Measurements from ENCODE around the gene PRSS56.
A peak's percentile ranks its signal among the peaks of the same experiment; 100 is the strongest.

Gene PRSS56

DNA sequence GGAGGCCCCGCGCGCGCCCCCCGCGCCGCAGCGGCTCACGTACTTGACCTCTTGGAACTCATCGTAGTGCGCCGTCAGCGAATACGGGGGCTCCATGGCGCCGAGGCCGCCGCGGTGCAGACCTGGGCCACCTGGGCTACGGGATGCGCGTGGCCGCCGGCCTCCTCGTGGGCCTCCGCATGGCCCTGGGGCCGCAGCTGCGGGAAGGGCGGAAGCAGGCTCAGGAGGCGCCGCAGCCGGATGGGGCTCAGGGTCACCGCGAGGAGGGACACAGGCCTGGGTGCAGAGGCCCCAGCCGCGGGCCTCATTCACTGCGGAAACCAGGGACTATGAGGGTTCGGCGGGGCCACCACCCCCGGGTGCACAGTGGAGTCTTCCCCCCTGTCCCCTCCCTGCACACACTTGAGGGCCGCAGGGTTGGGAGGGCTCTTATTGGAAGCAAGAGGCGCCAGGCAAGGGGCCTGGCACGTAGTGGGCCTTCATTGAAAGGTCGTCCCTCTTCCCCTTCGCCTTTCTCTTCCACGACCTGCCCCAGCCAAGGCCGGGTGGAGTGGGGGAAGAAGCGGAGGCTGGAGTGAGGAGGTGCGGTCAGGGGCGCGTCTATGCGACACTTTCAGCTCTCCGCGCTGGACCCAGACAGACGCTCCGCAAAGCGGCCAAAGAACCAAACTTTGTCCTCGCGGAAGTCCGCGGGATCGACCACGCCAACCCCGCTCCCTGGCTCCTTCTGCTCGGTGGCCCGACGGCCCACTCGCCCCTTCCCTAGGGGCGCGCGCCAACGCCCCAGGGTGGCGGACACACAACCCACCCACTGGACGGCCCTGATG, 33.4 kb upstream of the PRSS56 start:
- no peak for DNase-seq

DNA sequence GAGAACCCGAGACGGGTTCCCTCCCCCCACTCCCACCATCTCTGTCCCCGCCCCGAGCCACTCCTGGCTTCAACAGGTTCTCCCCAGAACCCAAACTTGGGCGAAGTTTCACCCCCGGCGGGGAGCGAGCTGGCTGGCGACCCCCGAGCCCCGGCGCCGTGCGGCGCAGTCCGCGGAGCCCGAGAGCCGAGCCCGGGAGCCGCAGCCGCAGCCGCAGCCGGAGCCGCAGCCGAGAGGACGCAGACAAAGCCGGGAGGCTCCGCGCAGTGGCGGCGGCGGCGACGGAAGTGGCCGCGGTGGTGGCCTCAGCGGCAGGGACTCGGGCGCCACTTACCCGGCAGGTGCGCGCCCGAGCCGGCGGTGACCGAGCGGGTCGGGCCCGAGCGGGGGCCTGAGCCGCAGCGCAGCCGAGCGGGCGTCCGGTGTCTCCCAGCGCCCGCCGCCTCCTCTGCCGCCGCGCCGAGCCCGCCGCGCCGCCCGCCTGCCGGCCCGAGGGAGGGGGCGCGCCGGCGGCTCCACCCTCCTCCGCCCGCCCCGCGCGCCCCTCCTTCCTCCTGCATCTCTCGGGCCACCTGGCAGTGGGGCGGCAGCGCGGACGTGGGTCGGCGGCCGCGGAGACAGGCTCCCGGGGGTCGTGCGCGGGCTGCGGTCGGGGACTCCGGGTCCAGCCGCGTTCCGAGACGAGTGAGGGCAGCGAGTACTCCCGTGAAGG, 32.6 kb upstream of the PRSS56 start, which contains the start of gene ECEL1:
TSS of gene ECEL1 (minus strand) at position 450 of the 712 bp plus-strand sequence. CDS start 1,181 bp downstream, outside the sequence.
- peak in 1 of 5 experiments; percentile 27 for DNase-seq

DNA sequence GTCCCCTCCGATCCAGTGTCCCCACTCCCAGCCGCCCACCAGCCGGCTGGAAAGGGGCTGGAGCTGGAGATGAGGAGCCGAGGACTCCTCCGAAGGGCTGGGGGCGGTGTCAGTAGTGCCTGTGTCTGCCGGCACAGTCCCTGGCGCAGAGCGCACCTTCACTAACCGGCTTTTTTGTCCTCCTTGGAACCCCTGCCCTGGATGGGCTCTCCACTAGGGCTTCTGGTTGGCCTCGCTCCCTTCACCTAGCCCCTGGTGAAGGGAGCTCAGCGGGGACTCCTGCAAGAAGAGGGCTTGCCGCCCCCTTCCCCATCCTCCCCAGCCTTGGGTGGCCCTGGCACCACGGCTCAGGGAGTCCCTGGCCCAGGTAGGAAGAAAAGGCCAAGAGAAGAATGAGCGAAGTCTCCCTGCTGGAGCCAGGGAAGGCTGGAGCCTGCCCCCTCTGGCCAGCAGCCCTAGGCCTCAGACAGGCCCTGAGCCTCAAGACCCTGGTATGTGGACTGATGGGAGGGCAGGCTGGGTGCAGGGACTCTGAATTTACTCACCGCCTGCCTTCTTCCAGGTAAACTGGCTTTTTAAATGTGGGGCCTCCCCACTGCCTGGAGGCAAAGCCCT, 32.0 kb upstream of the PRSS56 start:
- DNase-seq = no peak

DNA sequence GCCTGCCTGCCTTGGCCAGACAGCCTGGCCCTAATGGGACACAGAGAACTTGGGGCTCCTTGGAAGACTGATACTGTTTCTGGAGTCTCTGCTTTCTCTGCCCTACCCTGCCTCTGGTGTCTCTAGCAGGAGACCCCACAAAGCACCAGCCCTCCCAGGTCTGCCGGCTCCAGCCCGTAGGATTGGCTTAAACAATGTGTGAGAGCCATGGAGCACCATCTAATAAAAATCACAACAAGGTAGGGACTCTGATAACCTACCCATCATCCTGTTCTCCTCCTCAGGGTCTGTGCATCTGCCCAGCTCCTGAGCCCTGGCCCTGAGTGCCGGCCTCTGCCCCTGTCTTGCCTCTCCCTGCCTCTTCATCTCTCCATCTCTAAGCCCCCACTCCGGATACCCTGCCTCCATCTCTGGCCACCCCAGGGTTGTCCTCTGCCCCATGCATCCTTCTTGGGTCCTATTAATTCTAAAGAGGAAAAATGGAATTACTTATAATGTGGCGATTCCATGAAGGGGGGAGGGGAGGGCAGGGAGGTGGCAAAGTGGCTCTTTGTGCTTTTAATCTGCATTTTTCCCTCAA, 31.4 kb upstream of the PRSS56 start:
- no peak for DNase-seq

DNA sequence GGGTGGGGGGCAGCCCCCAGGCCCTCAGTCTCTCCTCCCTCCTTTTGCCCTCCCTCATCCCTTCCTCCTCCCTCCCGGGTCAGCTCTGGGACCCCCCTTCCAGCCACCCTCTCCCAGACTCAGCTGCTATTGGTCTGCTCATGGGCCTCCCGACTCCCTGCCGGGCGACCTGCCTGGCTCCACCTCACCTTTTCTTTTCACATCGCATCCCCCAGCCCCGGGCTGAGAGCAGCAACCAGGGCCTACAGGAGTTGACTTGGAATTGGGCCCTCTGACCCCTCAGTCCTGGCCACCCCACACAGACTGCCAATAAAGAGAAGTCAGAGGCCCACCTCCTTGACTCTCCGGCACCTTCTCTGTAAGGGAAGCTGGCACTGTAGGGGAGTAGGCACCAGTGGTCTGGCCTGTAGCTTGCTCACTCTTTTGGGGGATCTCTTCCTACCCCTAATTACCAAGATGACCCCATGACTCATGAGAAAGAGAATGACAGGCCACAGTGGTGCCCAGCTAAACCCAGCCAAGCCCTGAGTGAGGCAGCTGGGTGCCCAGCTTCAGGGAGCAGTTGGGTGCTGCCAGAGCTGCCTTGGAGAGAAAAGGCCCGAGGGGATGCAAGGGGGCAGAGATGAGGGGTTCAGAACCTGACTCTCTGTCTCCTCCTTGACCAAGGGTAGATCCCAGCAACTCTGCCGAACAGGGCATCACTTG, 30.5 kb upstream of the PRSS56 start:
- DNase-seq = no peak

DNA sequence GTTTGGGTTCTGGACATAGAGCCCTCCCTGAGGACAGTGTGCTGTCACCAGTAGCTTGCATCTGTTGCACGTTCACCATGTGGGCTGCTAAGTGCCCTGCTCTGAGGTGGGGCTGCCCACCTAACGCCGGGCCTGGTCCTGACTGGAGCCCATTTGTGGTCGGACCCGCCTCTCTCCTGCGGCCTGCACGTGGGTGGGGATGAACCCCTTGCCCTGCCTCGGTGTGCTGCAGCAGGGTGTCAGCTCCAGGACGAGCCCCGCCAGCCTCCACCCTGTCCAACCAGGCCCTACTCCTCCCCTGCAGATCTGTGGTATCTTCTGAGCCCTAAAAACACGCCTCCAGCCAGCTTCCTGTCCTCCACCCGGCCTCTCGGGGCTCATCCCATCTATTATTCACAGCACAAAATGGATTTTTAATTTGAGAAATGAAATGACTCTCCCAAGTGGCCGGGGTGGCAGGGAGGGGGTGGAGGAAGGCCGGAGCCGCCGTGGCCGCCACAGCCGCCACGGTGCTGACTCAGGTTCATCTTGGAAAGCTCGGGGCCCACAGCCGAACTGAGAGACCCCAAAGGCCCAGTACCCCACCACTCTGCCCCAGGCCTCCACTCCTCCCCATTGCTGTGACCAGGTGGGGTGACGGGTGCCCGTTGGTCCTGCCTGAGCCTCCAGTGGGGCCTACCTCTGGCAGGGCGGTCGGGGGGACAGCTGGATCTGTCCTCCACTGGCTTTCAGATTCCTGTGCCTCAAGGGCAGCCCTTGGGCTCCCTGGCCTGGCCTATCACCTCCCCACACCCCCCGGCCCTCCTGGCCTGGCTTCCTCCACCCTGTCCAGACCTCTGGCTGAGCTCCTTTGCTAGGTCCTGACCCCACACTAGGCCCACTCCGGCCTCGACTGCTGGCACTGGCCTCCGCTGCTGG, 29.7 kb upstream of the PRSS56 start:
- no peak for DNase-seq

DNA sequence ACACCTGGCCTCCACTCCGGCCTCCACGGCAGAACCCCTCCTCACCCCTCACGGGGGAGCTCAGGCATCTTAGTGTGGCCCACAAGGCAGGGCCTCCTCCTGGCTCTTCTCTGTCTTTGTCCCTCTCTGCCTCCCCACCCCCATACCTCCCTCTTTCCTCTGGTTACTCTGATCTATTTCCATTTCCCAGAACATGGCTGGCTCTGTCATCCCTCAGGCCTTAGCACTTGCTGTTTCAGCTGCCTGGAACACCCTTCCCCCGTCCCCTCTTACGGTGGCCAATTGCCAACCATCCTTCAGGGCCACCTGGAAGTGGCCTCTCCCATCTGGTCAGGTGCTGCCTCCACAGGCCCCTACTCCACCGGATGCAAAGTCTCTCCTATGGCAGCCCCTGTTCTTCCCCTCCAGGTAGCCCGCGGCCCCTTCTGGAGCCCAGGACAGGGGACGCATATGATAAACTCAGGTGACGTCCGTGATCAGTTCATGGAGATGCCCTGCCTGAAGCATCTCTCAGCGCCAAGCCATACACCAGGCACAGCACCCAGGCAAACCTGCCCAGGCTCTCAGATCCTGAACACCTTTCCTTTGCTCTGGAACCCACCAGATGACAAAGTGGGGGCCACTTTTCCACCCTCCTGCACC, 28.9 kb upstream of the PRSS56 start:
- no peak for DNase-seq

DNA sequence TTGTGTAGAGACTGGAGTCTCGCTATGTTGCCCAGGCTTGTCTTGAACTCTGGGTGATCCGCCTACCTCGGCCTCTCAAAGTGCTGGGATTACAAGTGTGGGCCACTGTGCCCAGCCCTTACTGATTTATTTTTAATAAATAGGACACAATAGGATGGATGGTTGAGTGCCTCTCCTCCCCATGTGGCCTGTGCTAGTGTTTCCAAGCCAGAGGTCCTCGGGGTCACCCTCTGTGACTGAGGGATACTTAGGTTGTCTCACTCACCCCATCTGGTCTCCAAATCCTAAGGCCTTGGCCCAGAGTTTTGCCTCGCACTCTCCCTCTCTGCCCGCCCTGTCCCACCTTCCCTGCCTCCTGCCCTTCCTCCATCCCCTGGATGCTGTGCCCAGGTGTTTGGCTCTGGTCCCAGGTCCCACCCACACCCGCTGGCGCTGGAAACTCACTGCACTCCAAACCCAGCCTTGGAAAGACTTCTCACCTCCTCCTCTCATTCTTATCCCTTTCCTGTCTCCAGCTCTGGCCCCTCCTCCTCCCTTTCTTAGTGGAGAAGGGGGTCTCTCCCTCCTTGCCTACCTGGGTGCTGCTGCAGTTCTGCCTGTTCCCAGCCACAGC, 27.8 kb upstream of the PRSS56 start:
- no peak for DNase-seq

DNA sequence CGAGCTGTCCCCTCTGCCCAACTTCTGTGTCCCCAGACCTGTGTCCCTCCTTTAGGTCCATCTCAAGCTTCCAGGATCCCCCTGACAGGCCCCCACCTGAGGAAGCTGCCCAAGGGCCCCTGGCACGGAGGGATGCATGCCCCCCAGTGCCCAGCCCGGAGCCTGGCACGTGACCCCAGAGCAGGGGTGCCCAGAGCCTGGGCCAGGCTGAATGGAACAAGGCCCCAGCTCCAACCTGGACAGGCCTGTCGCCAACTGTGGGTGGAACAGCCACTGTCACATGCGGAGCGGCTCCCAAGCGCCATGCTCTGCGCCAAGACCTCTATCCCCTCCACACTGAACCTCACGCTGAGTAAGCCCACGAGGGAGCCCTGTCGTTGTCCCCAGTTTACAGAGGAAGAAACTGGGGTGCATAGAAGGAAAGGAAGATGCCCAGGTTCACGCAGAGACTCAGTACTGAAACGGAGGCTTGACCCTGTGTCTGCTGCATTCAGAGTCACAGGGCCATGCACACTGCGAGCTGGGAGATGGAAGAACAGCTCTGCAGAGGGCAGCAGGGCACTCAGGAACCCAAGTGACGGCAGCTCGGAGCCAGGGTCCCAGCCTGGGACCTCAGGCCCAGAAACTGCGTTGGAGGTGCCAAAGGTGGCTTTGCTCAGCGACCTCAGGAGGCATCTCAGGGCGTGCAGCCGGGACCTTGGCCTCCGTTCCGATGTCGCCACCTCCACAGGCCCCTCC, 27.1 kb upstream of the PRSS56 start:
- DNase-seq = no peak

DNA sequence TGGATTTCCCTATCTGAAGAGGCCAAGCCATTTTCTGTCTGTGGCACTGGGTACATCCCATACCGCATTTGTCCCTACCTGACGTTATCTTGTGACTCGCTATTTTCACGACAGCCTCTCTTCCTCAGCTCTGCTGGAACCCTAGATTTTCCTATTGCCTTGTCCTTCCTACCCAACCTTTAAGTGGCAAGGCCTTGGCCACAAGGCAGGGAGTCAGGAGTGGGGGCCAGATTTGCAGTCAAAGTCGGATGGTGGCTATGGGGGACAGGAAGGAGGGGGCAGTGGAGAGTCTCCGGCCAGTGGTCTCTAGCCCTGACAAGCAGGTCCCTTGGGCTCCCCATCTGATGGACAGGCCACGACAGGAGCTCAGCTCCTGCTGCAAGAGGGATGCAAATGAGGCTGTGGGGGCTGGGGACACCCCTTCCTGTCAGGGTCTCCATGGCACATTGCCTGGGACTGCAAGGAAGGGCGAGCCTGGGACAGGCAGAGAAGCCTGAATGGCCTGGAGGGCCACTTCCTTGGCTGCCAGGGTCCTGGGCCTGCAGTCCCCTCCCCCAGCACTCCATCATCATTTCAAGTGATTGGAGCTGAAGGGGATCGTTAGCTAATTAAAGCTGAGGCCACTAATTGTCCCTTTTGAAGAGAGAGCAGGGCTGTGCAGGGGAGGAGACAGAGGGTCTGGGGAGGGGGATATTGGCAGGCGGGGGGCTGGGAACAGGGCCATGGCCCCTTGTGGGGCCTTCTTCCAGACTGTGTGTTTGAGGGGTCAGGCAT, 26.3 kb upstream of the PRSS56 start:
- no peak for DNase-seq

DNA sequence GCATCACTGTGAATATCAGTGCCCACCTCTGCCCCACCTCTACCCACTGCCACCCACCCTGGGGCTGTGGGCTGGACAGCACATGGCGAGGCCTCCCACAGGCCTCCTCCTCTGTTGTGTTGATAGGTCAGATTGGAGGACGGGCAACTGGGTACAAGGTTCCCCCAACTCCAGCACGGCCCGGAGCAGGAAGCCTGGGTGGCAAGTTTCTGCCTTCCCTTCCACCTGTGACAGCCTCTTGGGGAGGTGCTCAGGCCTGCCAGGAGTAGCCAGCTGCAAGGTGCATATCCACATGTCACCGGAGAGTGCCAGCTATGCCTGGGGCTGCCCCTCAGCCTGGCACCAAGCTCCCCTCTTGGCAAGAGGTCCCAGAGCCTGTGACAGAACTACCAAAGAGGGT, 25.6 kb upstream of the PRSS56 start:
- no peak for DNase-seq

DNA sequence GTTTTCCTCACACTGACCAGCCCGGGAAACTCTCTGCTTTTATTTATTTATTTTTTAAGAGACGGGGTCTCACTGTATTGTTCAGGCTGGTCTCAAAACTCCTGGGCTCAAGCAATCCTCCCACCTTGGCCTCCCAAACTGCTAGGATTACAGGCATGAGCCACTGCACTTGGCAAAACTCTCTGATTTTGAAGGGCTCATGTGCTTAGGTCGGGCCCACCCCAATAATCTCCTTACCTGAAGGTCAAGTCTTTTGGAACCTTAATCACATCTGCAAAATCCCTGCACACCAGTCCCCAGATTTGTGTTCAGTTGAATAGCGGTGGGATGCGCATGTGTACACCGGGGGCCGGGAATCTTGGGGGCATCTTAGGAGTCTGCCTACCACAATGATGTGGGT, 24.9 kb upstream of the PRSS56 start:
- DNase-seq = no peak

DNA sequence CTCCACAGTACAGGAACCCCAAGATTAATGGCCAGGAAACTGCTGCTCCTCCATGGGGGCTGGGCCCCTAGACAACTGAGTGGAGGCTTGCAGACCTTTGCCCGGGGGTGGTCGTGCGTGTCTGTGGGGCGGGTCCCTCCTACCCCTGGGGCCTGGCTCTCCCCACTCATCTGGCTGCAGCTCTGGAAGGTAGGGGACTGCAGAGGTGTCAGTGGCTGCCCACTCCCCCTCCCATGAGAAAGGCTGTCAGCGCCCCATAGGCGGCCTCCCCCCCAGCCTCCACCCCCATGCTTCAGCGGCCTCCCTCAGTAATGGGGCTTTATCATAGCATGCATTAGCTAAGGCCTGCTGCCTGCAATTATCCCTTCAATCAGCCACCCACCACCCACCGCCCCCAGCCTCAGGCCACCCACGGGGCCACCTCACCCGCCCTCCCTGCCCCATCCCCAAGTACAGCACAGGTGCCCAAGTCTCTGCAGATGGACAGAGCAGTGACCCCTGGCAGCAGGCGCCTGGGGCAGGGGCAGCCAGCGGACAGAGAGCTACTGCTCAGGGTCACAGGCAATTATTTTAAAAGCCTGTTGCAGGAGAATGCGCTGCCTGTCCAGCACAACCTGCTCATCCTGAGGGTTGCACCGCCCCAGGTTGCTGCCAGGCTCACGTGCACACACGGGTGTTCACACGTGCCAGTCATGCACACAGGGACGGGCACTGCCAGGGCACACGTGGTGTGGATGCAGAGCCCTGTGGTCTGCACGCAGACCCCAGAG, 23.5 kb upstream of the PRSS56 start:
- DNase-seq = no peak

DNA sequence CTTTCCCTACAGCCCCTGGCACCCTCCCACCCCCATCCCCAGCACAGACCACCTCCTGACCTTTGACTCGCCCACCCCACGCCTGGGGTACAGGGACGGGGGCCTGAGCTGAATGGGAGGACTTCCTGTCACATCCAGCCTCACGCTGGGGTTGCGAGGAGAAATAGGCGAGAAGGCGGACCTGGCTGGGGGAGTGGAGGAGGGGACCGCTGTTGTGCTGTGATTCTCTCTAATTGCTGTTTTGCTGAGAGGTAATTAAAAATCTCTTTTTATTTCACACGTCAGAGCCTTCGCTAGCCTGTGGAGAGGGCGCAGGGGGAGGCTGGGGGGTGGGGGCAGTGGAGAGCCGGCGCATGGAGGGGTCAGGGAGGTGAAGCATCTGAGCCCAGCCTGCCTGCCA, 22.8 kb upstream of the PRSS56 start:
- DNase-seq = no peak

DNA sequence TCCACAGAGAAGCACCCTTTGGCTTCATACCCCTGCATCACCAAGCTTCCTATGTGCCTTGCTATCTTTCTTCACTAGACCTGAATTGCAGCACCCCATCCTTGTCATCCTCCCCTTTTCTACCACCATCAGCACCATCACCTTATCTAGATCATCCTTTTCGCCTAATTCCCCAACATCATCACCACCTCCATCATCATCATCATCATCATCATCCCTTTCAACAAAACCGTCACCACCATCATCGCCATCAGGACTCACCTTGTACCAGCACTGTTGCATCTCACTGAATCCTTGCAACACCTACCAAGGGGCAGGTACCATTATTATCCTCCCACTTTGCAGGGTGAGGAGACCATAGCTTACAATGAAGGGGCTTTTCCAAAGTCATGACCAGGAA, 21.7 kb upstream of the PRSS56 start:
- no peak for DNase-seq

DNA sequence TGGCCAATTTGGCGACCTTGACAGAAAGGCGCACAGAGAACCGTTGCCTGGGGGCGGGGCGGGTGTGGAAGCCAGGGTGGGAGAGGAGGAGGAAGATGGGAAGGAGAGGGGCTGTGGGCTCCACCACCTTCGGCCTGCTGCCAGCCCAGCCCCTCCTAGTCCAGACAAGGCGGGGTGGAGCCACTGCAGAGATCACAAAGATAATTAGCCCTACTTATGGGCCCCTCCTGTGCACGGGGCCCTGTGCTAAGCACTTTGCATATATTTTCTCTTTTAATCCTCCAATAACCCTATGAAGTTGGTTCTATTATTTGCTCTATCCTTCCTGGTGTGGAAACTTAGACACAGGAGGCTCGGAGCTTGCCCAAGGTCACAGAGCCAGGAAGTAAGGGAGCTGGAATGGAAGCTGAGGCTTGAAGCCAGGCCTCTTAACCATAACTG, 18.8 kb upstream of the PRSS56 start:
- no peak for DNase-seq

DNA sequence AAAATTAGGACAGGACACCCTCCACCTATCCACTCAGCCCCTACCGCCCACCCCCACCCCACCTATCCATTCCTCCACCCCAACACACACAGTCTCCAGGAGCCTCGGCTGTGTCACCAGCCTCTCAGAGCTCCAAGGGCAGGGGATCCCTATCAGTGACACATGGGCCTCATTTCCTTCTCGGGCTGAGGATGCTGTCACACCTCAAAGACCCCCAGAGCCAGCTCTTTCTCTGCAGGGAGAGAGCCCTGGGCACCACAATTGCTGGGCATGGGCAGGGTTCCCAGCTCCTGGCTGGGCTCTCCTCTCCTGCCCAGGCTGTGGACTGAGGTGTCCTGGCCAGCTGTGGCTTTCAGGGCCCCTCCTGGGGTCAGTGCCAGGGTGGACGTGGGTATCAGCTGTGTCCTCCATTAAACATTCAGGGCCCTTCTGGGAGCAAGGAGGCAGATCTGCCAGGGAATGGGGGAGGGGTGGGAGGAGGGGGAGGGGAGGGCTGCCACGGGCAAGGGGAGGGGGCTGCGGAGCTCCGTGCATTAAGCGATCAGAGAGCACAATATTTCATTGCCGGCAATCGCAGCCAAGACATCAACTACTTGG, 18.3 kb upstream of the PRSS56 start:
- no peak for DNase-seq

DNA sequence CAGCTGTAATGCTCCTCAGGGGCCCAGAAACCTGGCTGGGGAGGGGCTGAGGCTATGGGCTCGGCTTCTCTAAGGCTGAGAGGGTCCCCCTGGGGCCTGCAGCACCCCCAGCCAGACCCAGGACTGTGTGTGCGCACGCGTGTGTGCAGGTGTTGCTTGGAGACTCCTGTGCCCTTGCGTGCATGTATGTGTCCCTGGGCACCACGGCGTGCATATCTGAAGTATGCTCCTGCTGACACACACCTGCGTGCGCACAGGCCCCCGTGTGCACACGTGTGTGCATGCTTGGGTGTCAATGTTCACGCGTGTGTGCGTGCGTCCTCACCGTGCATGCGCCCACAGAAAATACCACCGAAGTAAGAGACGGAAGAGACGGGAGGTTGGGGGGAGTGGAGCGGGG, 17.7 kb upstream of the PRSS56 start:
- DNase-seq = peak in 2 of 5 experiments; percentile 28 to 35

Data from T-helper 2 cell (primary cell).